HL-60 (cell line): ENCODE results near the gene E2F8.
A peak's percentile ranks its signal among the peaks of the same experiment; 100 is the strongest.

Experiments
- DNase-seq, 2 experiments: peaks; one replicate each; pipeline ENCODE4 v3.0.0-alpha.2; 2010 to 2020; ENCODE audit warnings: low read depth in 1 of 2, low spot score in 1 of 2
- H3K27ac ChIP-seq: fragments of 250-450 bp; sonication (Bioruptor Pico); replicated peaks from 2 replicates; pipeline ENCODE4 v1.5.1; 2020; ENCODE audit warnings: mild to moderate bottlenecking, moderate library complexity
- H3K27me3 ChIP-seq: fragments of 250-450 bp; sonication (Bioruptor Pico); 2 replicates; pipeline ENCODE4 v1.5.1; 2021; ENCODE audit warnings: mild to moderate bottlenecking, moderate library complexity; ENCODE audit not compliant: insufficient read depth, poor library complexity, severe bottlenecking
- H3K4me3 ChIP-seq: replicated peaks from 2 replicates; pipeline ENCODE4 v1.5.1; 2011; ENCODE audit warnings: mild to moderate bottlenecking, control low read depth, low read length; ENCODE audit not compliant: insufficient read depth
- CTCF ChIP-seq: IDR thresholded peaks from one replicate; pipeline ENCODE4 v1.5.1; 2011; ENCODE audit warnings: low read length, control low read depth, inconsistent platforms; ENCODE audit not compliant: insufficient read depth
- GABPA ChIP-seq: IDR thresholded peaks from 2 replicates; pipeline ENCODE4 v1.6.1; 2012; ENCODE audit warnings: low read depth
- POLR2AphosphoS5 ChIP-seq: IDR thresholded peaks from 2 replicates; pipeline ENCODE4 v1.6.1; 2012; ENCODE audit warnings: low read depth
- REST ChIP-seq: IDR thresholded peaks from 2 replicates; pipeline ENCODE4 v1.6.1; 2012; ENCODE audit warnings: low read depth; ENCODE audit not compliant: insufficient replicate concordance
- SPI1 ChIP-seq: IDR thresholded peaks from 2 replicates; pipeline ENCODE4 v1.6.1; 2012; ENCODE audit warnings: low read depth, mild to moderate bottlenecking, borderline replicate concordance

Gene E2F8

GRCh38 chr11:19281041-19281440 lies 40.3 kb upstream of the E2F8 start:
- no peak for DNase-seq
- no peak for TF ChIP-seq SPI1
- TF ChIP-seq REST: no peak
- TF ChIP-seq CTCF: no peak
- no peak for TF ChIP-seq GABPA
- TF ChIP-seq POLR2AphosphoS5: no peak
- H3K27me3 ChIP-seq: no peaks in the 10 kb centered on the region
- no peak overlapping the region for H3K4me3 ChIP-seq
- no peak overlapping the region for H3K27ac ChIP-seq

GRCh38 chr11:19279451-19279850 lies 38.7 kb upstream of the E2F8 start:
- Histone ChIP-seq H3K27me3 (no peaks in the 10 kb centered on the region), H3K4me3 (no peak overlapping the region), H3K27ac (no peak overlapping the region)
- DNase-seq: no peak
- TF ChIP-seq POLR2AphosphoS5 (no peak), REST (no peak), SPI1 (no peak), GABPA (no peak), CTCF (no peak)

- no peak overlapping the region for H3K4me3 ChIP-seq
- peaks cover 1% of the 10 kb centered on the region for H3K27me3 ChIP-seq
- TF ChIP-seq CTCF (no peak), SPI1 (no peak), GABPA (no peak), REST (no peak), POLR2AphosphoS5 (no peak)
- peak; percentile 21 to 65 for DNase-seq
- H3K27ac ChIP-seq: no peak overlapping the region
Observed at GRCh38 chr11:19276859-19277808, 36.4 kb upstream of the E2F8 start.
